Hair follicle dermal papilla cell (primary cell): ENCODE results near the gene SLC25A29. TPM values are rescaled to one million over a fixed set of nuclear protein-coding genes. Genes with fewer than 3 reads are reported as not detected.

Source experiments
- small RNA-seq: library from RNA; depleted of rRNA; stranded (forward); fragments of <200 nt; gene quantifications from one replicate; pipeline ENCODE3, GENCODE V24; 2012
- total RNA-seq: library from RNA; depleted of rRNA; stranded (reverse); fragments of >200 nt; gene quantifications from 2 replicates; pipeline ENCODE4 v1.2.3, GENCODE V29; 2012

Gene SLC25A29
- 15.8 and 17.7 TPM in 2 replicates for total RNA-seq

GRCh38 chr14:100306101-100306997 is at the start of gene SLC25A29:
TSS of gene SLC25A29 (minus strand) at chr14:100306444. CDS start at chr14:100306232, 212 bp downstream.

GRCh38 chr14:100323121-100323941 is 17.1 kb upstream of the SLC25A29 start, which contains the start of gene SLC25A47:
TSS of gene SLC25A47 (plus strand) at chr14:100323339. CDS start at chr14:100323415, 76 bp downstream.

Small RNAs within 50 kb of the gene (small RNA-seq; reads per million reads assigned to genes)
- gene MIR345 (0.55 reads per million, percentile 2 among the genes with 10 or more reads in this experiment), gene RN7SL523P (not detected)

Other genes starting within 250 kb of the SLC25A29 start
- gene EVL, start 241.0 kb downstream of the SLC25A29 start, total RNA-seq: 21.0 and 24.0 TPM in 2 replicates
- 0.16 TPM in 1 of 2 replicates, not detected in the other for gene DEGS2, start 146.8 kb downstream of the SLC25A29 start, total RNA-seq
- gene YY1, start 67.3 kb downstream of the SLC25A29 start, total RNA-seq: 40.1 and 51.9 TPM in 2 replicates
- 0.16 TPM in 1 of 2 replicates, not detected in the other for gene SLC25A47, start 16.9 kb upstream of the SLC25A29 start, total RNA-seq
- 16.5 and 17.4 TPM in 2 replicates for gene WDR25, start 70.0 kb upstream of the SLC25A29 start, total RNA-seq